MM.1S (cell line): ENCODE results near the gene PNPLA2.

ENCODE experiments used
- DNase-seq: peaks from one replicate; pipeline ENCODE4 v3.0.0-alpha.2; 2015
- H2AFZ ChIP-seq: fragments of 300-600 bp; sonication (generic); 2 replicates; pipeline ENCODE4 v1.6.0; 2016; ENCODE audit warnings: antibody characterized with exemption, low read length
- H3F3A ChIP-seq: fragments of 300-600 bp; sonication (generic); 2 replicates; pipeline ENCODE4 v1.6.1; 2016; ENCODE audit warnings: mild to moderate bottlenecking, antibody characterized with exemption, low read length, moderate library complexity, mixed read lengths; ENCODE audit not compliant: insufficient read depth
- H3K27ac ChIP-seq: fragments of 300-600 bp; sonication (generic); 2 replicates; pipeline ENCODE4 v1.5.1; 2016; ENCODE audit warnings: mild to moderate bottlenecking, low read length
- H3K27me3 ChIP-seq: fragments of 300-600 bp; sonication (generic); replicated peaks from 2 replicates; pipeline ENCODE4 v1.6.0; 2016; ENCODE audit warnings: low read length; ENCODE audit not compliant: insufficient read depth
- H3K36me3 ChIP-seq: fragments of 300-600 bp; sonication (generic); replicated peaks from 2 replicates; pipeline ENCODE4 v1.6.1; 2016; ENCODE audit warnings: mild to moderate bottlenecking, low read length, mixed read lengths; ENCODE audit not compliant: insufficient read depth
- H3K4me1 ChIP-seq: fragments of 300-600 bp; sonication (generic); 2 replicates; pipeline ENCODE4 v1.6.1; 2016; ENCODE audit warnings: low read length, mixed read lengths
- H3K4me2 ChIP-seq: fragments of 300-600 bp; sonication (generic); 2 replicates; pipeline ENCODE4 v1.6.0; 2016; ENCODE audit warnings: low read depth, low read length
- H3K4me3 ChIP-seq: fragments of 300-600 bp; sonication (generic); 2 replicates; pipeline ENCODE4 v1.5.1; 2016; ENCODE audit warnings: low read length, mixed read lengths
- H3K79me2 ChIP-seq: fragments of 300-600 bp; sonication (generic); 2 replicates; pipeline ENCODE4 v1.6.1; 2016; ENCODE audit warnings: mixed run types, low read length, mixed read lengths
- H3K9ac ChIP-seq: fragments of 300-600 bp; sonication (generic); 2 replicates; pipeline ENCODE4 v1.6.1; 2016; ENCODE audit warnings: low read length, mixed read lengths
- H3K9me2 ChIP-seq: fragments of 300-600 bp; sonication (generic); replicated peaks from 2 replicates; pipeline ENCODE4 v1.6.1; 2016; ENCODE audit warnings: mild to moderate bottlenecking, low read length, mixed read lengths; ENCODE audit not compliant: insufficient read depth
- H3K9me3 ChIP-seq: fragments of 300-600 bp; sonication (generic); replicated peaks from 2 replicates; pipeline ENCODE4 v1.6.1; 2016; ENCODE audit warnings: mild to moderate bottlenecking, low read length, mixed read lengths; ENCODE audit not compliant: insufficient read depth
- H4K20me1 ChIP-seq: fragments of 300-600 bp; sonication (generic); 2 replicates; pipeline ENCODE4 v1.6.1; 2016; ENCODE audit warnings: mild to moderate bottlenecking, low read length, moderate library complexity, mixed read lengths; ENCODE audit not compliant: insufficient read depth
- EZH2 ChIP-seq: fragments of 300-600 bp; sonication (generic); optimal IDR thresholded peaks from 2 replicates; pipeline ENCODE3; 2017; ENCODE audit warnings: low read depth, mild to moderate bottlenecking, antibody characterized with exemption, low read length, mixed read lengths
- EZH2phosphoT487 ChIP-seq: fragments of 300-600 bp; sonication (generic); IDR thresholded peaks from 2 replicates; pipeline ENCODE4 v1.6.1; 2018; ENCODE audit warnings: antibody characterized with exemption, low read length
- TF ChIP-seq, protein P1 (sequence below): fragments of 300-600 bp; sonication (generic); IDR thresholded peaks from 2 replicates; pipeline ENCODE4 v1.5.1; 2016; ENCODE audit warnings: antibody characterized with exemption, low read length, mixed read lengths

The PNPLA2 gene

DNA sequence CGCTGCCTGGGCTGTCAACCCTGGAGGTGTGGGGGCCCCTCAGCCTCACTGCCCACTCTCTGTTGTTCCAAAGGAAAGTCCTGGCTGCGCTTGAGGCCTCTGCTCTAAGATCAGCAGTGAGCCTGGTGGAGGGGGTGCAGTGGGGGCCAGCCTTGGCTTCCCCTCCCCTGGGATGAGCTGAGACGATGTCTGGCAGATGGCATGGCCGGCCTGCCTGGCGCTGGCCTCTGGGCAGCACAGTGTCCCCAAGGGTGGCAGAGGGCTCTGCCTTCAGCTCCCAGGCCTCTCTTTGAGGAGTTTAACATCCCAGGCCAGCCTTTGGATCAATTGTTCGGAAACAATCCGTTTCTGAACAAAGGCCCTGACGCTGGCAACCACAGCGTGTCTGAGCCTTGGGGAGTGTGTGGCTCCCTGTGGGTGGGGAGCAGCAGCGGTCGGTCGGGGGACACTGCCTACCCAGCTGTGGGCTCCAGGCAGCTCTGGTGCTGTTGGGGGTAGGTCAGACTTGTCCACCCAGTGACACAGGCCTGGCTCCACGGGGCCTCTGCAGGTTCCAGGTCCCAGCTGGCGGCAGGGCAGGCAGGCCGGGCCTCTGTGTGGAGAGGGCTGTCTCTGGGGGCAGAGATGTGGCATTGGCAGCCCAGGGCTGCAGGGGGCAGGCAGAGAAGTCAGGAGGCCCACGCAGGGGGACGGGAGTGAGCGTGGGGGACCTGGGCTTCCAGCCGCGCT lies 36.1 kb downstream of the PNPLA2 start:
- no peaks in the 10 kb centered on the region for H3K79me2 ChIP-seq
- H3F3A ChIP-seq: no peaks in the 10 kb centered on the region
- no peaks in the 10 kb centered on the region for H3K9me2 ChIP-seq
- no peaks in the 10 kb centered on the region for H3K36me3 ChIP-seq
- DNase-seq: no peak
- no peak overlapping the region for H3K27ac ChIP-seq
- peaks cover 79% of the 10 kb centered on the region for H3K27me3 ChIP-seq
- no peak overlapping the region for H2AFZ ChIP-seq
- no peaks in the 10 kb centered on the region for H4K20me1 ChIP-seq
- TF ChIP-seq EZH2phosphoT487 (no peak), EZH2 (no peak)
- TF ChIP-seq, protein P1, sequence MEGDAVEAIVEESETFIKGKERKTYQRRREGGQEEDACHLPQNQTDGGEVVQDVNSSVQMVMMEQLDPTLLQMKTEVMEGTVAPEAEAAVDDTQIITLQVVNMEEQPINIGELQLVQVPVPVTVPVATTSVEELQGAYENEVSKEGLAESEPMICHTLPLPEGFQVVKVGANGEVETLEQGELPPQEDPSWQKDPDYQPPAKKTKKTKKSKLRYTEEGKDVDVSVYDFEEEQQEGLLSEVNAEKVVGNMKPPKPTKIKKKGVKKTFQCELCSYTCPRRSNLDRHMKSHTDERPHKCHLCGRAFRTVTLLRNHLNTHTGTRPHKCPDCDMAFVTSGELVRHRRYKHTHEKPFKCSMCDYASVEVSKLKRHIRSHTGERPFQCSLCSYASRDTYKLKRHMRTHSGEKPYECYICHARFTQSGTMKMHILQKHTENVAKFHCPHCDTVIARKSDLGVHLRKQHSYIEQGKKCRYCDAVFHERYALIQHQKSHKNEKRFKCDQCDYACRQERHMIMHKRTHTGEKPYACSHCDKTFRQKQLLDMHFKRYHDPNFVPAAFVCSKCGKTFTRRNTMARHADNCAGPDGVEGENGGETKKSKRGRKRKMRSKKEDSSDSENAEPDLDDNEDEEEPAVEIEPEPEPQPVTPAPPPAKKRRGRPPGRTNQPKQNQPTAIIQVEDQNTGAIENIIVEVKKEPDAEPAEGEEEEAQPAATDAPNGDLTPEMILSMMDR: no peak
- H3K9ac ChIP-seq: no peak overlapping the region
- no peaks in the 10 kb centered on the region for H3K9me3 ChIP-seq
- H3K4me2 ChIP-seq: no peak overlapping the region
- H3K4me3 ChIP-seq: no peak overlapping the region
- no peaks in the 10 kb centered on the region for H3K4me1 ChIP-seq

DNA sequence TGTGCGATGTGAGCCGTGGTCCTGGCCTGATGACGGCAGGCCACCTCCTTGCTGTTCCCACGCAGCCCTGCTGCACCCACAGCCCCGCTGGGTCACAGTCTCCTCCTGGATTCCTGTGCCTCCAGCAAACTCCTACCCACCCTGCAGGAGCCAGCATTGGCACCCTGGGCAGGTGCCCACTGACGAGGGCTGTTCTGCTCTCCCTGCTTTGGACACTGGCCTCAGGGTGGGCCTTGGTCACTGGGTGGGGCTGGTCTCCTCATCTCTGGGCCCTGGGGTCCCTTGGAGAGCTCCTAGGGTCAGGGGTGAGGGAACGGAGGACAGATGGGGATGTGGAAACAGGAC lies 36.6 kb downstream of the PNPLA2 start:
- H3K4me1 ChIP-seq: no peaks in the 10 kb centered on the region
- DNase-seq: no peak
- no peak overlapping the region for H3K27ac ChIP-seq
- no peak overlapping the region for H3K9ac ChIP-seq
- H3K4me3 ChIP-seq: no peak overlapping the region
- H2AFZ ChIP-seq: no peak overlapping the region
- H3K36me3 ChIP-seq: no peaks in the 10 kb centered on the region
- no peaks in the 10 kb centered on the region for H3K9me3 ChIP-seq
- H3K79me2 ChIP-seq: no peaks in the 10 kb centered on the region
- H3K4me2 ChIP-seq: no peak overlapping the region
- H4K20me1 ChIP-seq: no peaks in the 10 kb centered on the region
- TF ChIP-seq EZH2 (no peak), EZH2phosphoT487 (no peak)
- TF ChIP-seq, protein P1: no peak
- no peaks in the 10 kb centered on the region for H3F3A ChIP-seq
- peaks cover 79% of the 10 kb centered on the region for H3K27me3 ChIP-seq
- no peaks in the 10 kb centered on the region for H3K9me2 ChIP-seq

DNA sequence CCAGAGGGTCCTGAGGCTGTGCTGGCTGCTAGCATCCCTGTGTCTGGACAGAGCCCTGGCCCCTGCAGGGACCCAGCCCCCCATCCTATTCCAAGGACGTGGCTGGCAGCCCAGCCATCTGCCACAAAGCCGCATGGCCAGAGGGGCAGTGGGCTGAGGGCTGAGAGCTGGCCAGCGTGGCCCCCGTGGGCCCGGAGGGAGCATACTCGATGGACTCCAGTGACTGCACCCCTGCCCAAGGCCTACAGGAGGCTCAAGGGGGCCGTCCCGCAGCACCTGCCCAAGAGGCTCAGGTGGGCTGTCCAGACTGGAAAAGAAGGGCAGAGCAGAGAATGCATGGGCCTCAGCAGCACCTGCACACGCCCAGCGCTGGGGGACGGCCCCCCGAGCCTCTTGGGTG lies 37.1 kb downstream of the PNPLA2 start:
- Histone ChIP-seq H2AFZ (no peak overlapping the region), H3K27ac (no peak overlapping the region), H3K4me2 (no peak overlapping the region), H3K27me3 (peaks cover 79% of the 10 kb centered on the region), H3K9me2 (no peaks in the 10 kb centered on the region), H3K9ac (no peak overlapping the region), H3K79me2 (no peaks in the 10 kb centered on the region), H3K4me3 (no peak overlapping the region), H3F3A (no peaks in the 10 kb centered on the region), H3K4me1 (no peaks in the 10 kb centered on the region), H3K36me3 (no peaks in the 10 kb centered on the region), H4K20me1 (no peaks in the 10 kb centered on the region), H3K9me3 (no peaks in the 10 kb centered on the region)
- TF ChIP-seq, protein P1: no peak
- no peak for DNase-seq
